AG09309 (cell line): ENCODE results near the gene PARP8.

Source experiments
- DNase-seq: peaks from one replicate; pipeline ENCODE4 v3.0.0-alpha.2; 2010; ENCODE audit warnings: low read depth
- H3K4me3 ChIP-seq: 2 replicates; pipeline ENCODE4 v1.5.1; 2011; ENCODE audit warnings: mild to moderate bottlenecking, low read depth, low read length, moderate library complexity; ENCODE audit not compliant: control insufficient read depth
- CTCF ChIP-seq: IDR thresholded peaks from 2 replicates; pipeline ENCODE4 v1.5.1; 2011; ENCODE audit warnings: mild to moderate bottlenecking, low read depth, low read length, inconsistent platforms; ENCODE audit not compliant: insufficient read depth, control insufficient read depth; ENCODE audit errors: missing control alignments

PARP8 gene

DNA sequence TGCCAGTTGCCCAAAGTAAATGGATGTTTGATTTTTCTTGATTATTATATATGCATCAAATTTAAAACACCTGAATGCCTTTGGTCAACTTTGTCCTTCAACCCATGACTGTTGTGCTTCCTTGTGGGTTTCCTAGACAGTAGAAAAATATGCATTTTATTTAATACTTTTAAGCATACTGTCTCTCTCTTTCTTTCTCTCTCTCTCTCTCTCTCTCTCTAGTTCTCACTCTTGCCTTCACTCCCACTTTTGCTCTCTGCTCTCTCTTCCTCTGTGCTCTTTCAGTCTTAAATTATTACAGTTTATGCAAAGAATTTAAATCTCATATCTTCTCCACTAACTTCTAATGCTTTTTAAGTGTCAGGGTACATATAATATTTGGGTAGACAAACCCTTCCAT is 173.0 kb downstream of the PARP8 start:
- no peak overlapping the region for H3K4me3 ChIP-seq
- DNase-seq, result no peak
- TF ChIP-seq CTCF, result no peak

DNA sequence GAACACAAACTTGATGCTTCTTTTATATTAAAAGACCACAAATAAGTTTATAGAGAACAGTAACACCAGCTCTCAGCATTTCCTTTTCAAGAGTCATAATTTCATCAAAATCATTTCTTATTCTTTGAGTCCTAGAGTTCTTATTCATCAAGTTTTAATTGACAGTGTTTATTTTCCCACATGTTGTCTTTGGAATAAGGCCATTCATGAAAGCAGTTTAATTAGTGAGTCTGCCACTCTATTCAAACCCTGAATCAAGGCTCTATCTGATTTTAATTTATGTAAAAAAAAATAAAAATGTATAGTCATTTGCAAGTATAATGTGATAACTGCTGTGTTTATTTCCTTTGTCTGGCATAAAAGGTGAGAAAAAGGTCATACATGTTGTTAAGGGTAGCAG is 176.7 kb downstream of the PARP8 start:
- no peak for TF ChIP-seq CTCF
- no peak overlapping the region for H3K4me3 ChIP-seq
- DNase-seq, result no peak

DNA sequence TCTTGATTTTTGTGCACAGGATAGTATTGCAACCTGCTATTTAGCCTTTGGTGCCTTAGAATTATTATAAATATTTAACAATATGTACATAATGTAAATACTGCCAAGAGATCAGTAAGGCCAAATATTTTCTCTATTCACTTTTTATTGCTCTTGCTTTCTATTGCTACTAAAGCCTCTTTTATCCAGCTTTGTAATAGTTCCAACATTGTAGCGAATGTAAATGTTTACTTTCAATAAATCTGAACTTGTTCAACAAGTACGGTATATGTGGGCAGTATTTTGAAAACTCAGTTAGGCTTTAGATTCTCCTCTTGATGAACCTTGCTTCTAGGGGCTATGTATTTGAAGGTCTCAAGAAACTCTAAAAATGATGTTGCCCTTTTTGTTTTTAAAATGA is 179.8 kb downstream of the PARP8 start:
- DNase-seq, result no peak
- no peak for TF ChIP-seq CTCF
- H3K4me3 ChIP-seq, result no peak overlapping the region

- TF ChIP-seq CTCF, result no peak
- no peak overlapping the region for H3K4me3 ChIP-seq
- DNase-seq, result no peak
Measured at GRCh38 chr5:50849554-50849953, 183.1 kb downstream of the PARP8 start.

- no peak for TF ChIP-seq CTCF
- no peak overlapping the region for H3K4me3 ChIP-seq
- no peak for DNase-seq
Measured at GRCh38 chr5:50853151-50853550, 186.7 kb downstream of the PARP8 start.

DNA sequence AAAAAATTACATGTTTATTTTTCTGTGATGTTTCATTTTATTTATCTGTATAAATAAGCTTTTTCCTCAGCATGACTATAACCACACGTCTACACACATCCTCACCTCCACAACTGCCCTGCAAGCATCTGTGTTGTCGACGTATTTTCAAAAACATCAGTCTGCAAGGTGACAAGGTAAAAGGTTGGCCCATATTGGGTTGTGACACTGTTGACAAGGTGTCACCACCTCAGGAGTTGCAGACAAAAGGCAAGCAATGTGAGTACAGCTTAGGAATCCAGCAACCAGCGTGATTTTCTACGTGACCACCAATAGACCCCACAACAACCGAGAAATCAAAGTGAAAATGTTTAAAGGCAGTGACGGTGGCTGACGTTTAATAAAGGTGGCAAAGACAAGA is 187.6 kb downstream of the PARP8 start:
- DNase-seq, result no peak
- H3K4me3 ChIP-seq, result no peak overlapping the region
- TF ChIP-seq CTCF, result no peak

DNA sequence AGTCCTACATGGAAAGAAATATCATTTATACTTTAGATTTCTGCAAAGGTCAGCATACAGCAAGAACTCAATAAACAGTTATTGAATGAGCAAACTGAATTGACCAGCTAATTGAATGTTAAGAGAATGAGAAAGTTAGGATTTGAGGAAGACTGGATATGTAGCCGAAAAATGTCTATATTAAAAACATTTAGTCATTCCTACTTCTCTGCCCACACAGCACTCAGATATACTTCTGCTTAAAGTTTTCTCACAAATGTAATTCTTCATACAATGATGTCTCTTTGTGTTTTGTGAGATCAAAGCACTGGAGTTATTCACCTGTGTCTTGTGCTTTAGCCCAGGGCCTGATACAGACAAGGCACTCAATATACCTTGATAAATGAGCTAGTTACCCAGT is 188.6 kb downstream of the PARP8 start:
- no peak for DNase-seq
- TF ChIP-seq CTCF, result no peak

More for the DNA sequence above, 188.6 kb downstream of the PARP8 start:
- no peak overlapping the region for H3K4me3 ChIP-seq
